ENCODE results near the gene B3GNT5. TPM values are rescaled to one million over a fixed set of nuclear protein-coding genes. Genes with fewer than 3 reads are reported as not detected.

B3GNT5 gene
- total and polyA plus RNA-seq, 2 donors (not counting 3 experiments of a cell fraction or from before 2014, with no cell fraction given), result 4.1 to 25.6 TPM

GRCh38 chr3:183222631-183223235 is 30.3 kb upstream of the B3GNT5 start:
- no peak for FAIRE-seq
- intact Hi-C loops (cut with micrococcal nuclease), result no loop called here
- no peaks in the 10 kb centered on the region for H3K9me1 ChIP-seq (replicated peaks; ENCODE audit: control insufficient read depth, extremely low read depth, insufficient read depth, low read length)
- H2AFZ ChIP-seq (ENCODE audit: low read depth, low read length), result no peak overlapping the region
- peaks cover 0 to 7% of the 10 kb centered on the region in 2 experiments for H3K27me3 ChIP-seq (ENCODE audit: control insufficient read depth in 2 of 2, insufficient read depth in 2 of 2, low read length in 2 of 2)
- ChIA-PET CTCF (interaction anchor here (0.9 kb wide), 1 partner anchor 38 kb away, joined by 3 read pairs; no protein-coding TSS in a partner anchor), POLR2A (no interaction called here)
- H3K9me3 ChIP-seq (replicated peaks; ENCODE audit: control insufficient read depth, insufficient read depth, low read length), result no peaks in the 10 kb centered on the region
- dilution Hi-C loops (cut with MboI; ENCODE audit: extremely low pct_ligation_motif_present, low sequenced_read_pairs), result no loop called here
- TF ChIP-seq EZH2 (IDR thresholded peaks at IDR 0.05; ENCODE audit: borderline replicate concordance, low read depth, low read length, severe bottlenecking) (no peak), POLR2AphosphoS5 (IDR thresholded peaks at IDR 0.05; ENCODE audit: insufficient read depth, low read depth, low read length) (no peak), POLR2A (IDR thresholded peaks at IDR 0.05; ENCODE audit: low read depth, low read length) (no peak), MAX (IDR thresholded peaks at IDR 0.05; ENCODE audit: insufficient read depth, insufficient read length) (no peak), MYC (IDR thresholded peaks at IDR 0.05; ENCODE audit: low read depth, low read length) (no peak), GATA2 (IDR thresholded peaks at IDR 0.05; ENCODE audit: insufficient read depth, insufficient read length, low read depth, low read length) (no peak), CTCF (IDR thresholded peaks at IDR 0.05; ENCODE audit: extremely low read depth in 1 of 2, insufficient read depth in 1 of 2, low read depth in 1 of 2, low read length in 2 of 2) (no peak), FOS (IDR thresholded peaks at IDR 0.05; ENCODE audit: borderline replicate concordance, insufficient read depth, low read length) (no peak), JUN (IDR thresholded peaks at IDR 0.05; ENCODE audit: borderline replicate concordance, insufficient read depth, insufficient read length, low read depth) (no peak)
- H3K4me1 ChIP-seq (ENCODE audit: control insufficient read depth, extremely low read depth, insufficient read depth, low read length), result no peaks in the 10 kb centered on the region
- no peak overlapping the region for H3K4me2 ChIP-seq (ENCODE audit: insufficient read depth, low read length)
- no peaks in the 10 kb centered on the region for H4K20me1 ChIP-seq (replicated peaks; ENCODE audit: control insufficient read depth, extremely low read depth, insufficient read depth, low read length)
- no peak overlapping the region for H3K27ac ChIP-seq (ENCODE audit: insufficient read depth, low read depth, low read length)
- DNase-seq (ENCODE audit: low read depth, low spot score), result no peak
- BruUV-seq (replicated peaks), result no TSS peak
- no peaks in the 10 kb centered on the region for H3K79me2 ChIP-seq (ENCODE audit: control insufficient read depth, insufficient read depth, low read length)
- no peaks in the 10 kb centered on the region for H3K36me3 ChIP-seq (ENCODE audit: control insufficient read depth in 2 of 2, extremely low read depth in 1 of 2, insufficient read depth in 2 of 2, low read length in 2 of 2)
- no peak overlapping the region for H3K9ac ChIP-seq (replicated peaks; ENCODE audit: extremely low read depth, insufficient read depth, low read length)
- H3K4me3 ChIP-seq (replicated peaks in 1 of 3; ENCODE audit: insufficient read depth in 1 of 3, low read depth in 1 of 3, low read length in 3 of 3), result no peak overlapping the region
